GM12878 (cell line): Measurements from ENCODE around the gene DCTN2. TPM values are rescaled to one million over a fixed set of nuclear protein-coding genes. Genes with fewer than 3 reads are reported as not detected.
A peak's percentile ranks its signal among the peaks of the same experiment; 100 is the strongest.
"Not testable (repeated sequence)": the region's sequence is repeated elsewhere in the genome, so short reads cannot be mapped to it uniquely, and the experiment has no call there.

Experiments
- ATAC-seq: fragments of 200-7000 bp; cut with Tn5 transposase; 3 replicates; pipeline ENCODE4 v1.9.1; 2020; ENCODE audit warnings: mild to moderate bottlenecking, moderate library complexity
- BruUV-seq: library from RNA; stranded (reverse); fragments of 400-500 nt; replicated peaks from 2 replicates; lab custom pipeline; 2021; lab: Mats Ljungman, UMichigan
- CTCF ChIA-PET: fragments of 300-600 bp; sonication (Branson Sonifier 250); formaldehyde crosslinking; extraction: SDS; loops from one replicate; lab custom pipeline; 2021; ENCODE audit warnings: inconsistent platforms; lab: Yijun Ruan, JAX
- POLR2A ChIA-PET: fragments of 350-600 bp; formaldehyde crosslinking; extraction: SDS; loops from one replicate; lab custom pipeline; 2021; ENCODE audit warnings: inconsistent platforms; lab: Charles Lee
- RAD21 ChIA-PET: fragments of 300-600 bp; sonication (Branson Sonifier 250); formaldehyde crosslinking; loops from one replicate; lab custom pipeline; 2023; ENCODE audit warnings: antibody characterized with exemption; ENCODE audit not compliant: unreplicated experiment; lab: Charles Lee
- SMC1A ChIA-PET: fragments of 300-600 bp; sonication (Branson Sonifier 250); formaldehyde crosslinking; loops from one replicate; lab custom pipeline; 2023; ENCODE audit not compliant: unreplicated experiment, uncharacterized antibody; lab: Charles Lee
- DNase-seq: peaks from one replicate; pipeline ENCODE4 v3.0.0-alpha.2; 2011; ENCODE audit warnings: low read depth, low spot score
- FAIRE-seq: peaks from 3 replicates; lab custom pipeline; 2011; peaks lifted over from hg19 to GRCh38; lab: Jason Lieb, UNC
- H2AFZ ChIP-seq: 2 replicates; pipeline ENCODE4 v1.6.0; 2011; ENCODE audit warnings: low read depth, low read length, control low read depth; ENCODE audit not compliant: control insufficient read depth
- H3K27ac ChIP-seq: 2 replicates; pipeline ENCODE4 v1.5.1; 2011; ENCODE audit warnings: control low read depth; ENCODE audit not compliant: control insufficient read depth, insufficient read depth
- H3K27me3 ChIP-seq, 2 experiments: replicated peaks in 1 of 2; 2 replicates each; pipeline versions ENCODE4 v1.6.0 to v1.6.1; 2011; ENCODE audit warnings: low read length in 1 of 2; ENCODE audit not compliant: control insufficient read depth in 2 of 2, insufficient read depth in 2 of 2
- H3K36me3 ChIP-seq, 2 experiments: 2 replicates each; pipeline ENCODE4 v1.5.1; 2011; ENCODE audit warnings: low read length in 1 of 2; ENCODE audit not compliant: control insufficient read depth in 2 of 2, insufficient read depth in 2 of 2
- H3K4me1 ChIP-seq: 2 replicates; pipeline ENCODE4 v1.6.1; 2011; ENCODE audit warnings: mild to moderate bottlenecking, low read length, moderate library complexity, mixed read lengths; ENCODE audit not compliant: control insufficient read depth, insufficient read depth
- H3K4me2 ChIP-seq: 2 replicates; pipeline ENCODE4 v1.6.0; 2011; ENCODE audit warnings: control low read depth; ENCODE audit not compliant: control insufficient read depth, insufficient read depth
- H3K4me3 ChIP-seq: fragments of 200-600 bp; sonication (generic); 2 replicates; pipeline ENCODE4 v1.5.1; 2016
- H3K79me2 ChIP-seq: 2 replicates; pipeline ENCODE4 v1.6.0; 2011; ENCODE audit warnings: low read length; ENCODE audit not compliant: control insufficient read depth, insufficient read depth
- H3K9ac ChIP-seq: 2 replicates; pipeline ENCODE4 v1.8.0; 2011; ENCODE audit warnings: low read length, control low read depth, mixed read lengths; ENCODE audit not compliant: control insufficient read depth, insufficient read depth
- H3K9me3 ChIP-seq: replicated peaks from 3 replicates; pipeline ENCODE4 v1.5.1; 2011; ENCODE audit warnings: mild to moderate bottlenecking, low read length; ENCODE audit not compliant: control insufficient read depth, insufficient read depth
- H4K20me1 ChIP-seq: 2 replicates; pipeline ENCODE4 v1.6.0; 2011; ENCODE audit not compliant: control insufficient read depth, insufficient read depth
- ATF7 ChIP-seq: fragments of 450-650 bp; IDR thresholded peaks from 2 replicates; pipeline ENCODE4 v1.6.1; 2016; ENCODE audit warnings: low read depth, mild to moderate bottlenecking
- CEBPB ChIP-seq, 2 experiments: fragments of 150-350 bp in 1 of 2; IDR thresholded peaks; 2 replicates each; pipeline ENCODE4 v1.6.1; 2012 to 2014; ENCODE audit warnings: low read depth in 2 of 2, low read length in 2 of 2, borderline replicate concordance in 1 of 2, inconsistent platforms in 1 of 2
- EP300 ChIP-seq, 2 experiments: fragments of 150-350 bp in 1 of 2; IDR thresholded peaks; 2 replicates each; pipeline ENCODE4 v1.6.1; 2011 to 2012; ENCODE audit warnings: low read depth in 2 of 2, low read length in 2 of 2, borderline replicate concordance in 1 of 2, improper control_type of control experiment in 1 of 2, inconsistent platforms in 1 of 2; ENCODE audit not compliant: control insufficient read depth in 1 of 2
- HDAC6 ChIP-seq: fragments of 200-600 bp; sonication (generic); IDR thresholded peaks from one replicate; pipeline ENCODE4 v1.8.0; 2017; ENCODE audit warnings: antibody characterized with exemption; ENCODE audit not compliant: unreplicated experiment
- IKZF1 ChIP-seq: fragments of 450-650 bp; conservative IDR thresholded peaks from 2 replicates; pipeline ENCODE4 v1.6.1; 2017; ENCODE audit warnings: antibody characterized with exemption, mild to moderate bottlenecking
- IKZF2 ChIP-seq, 2 experiments: fragments of 450-650 bp; IDR thresholded peaks; 2 replicates each; pipeline ENCODE4 v1.6.1; 2017; ENCODE audit warnings: mild to moderate bottlenecking in 2 of 2, moderate library complexity in 2 of 2
- JUNB ChIP-seq: IDR thresholded peaks from 2 replicates; pipeline ENCODE4 v1.6.1; 2016; ENCODE audit warnings: antibody characterized with exemption, mild to moderate bottlenecking
- KAT2A ChIP-seq: conservative IDR thresholded peaks from 2 replicates; pipeline ENCODE4 v1.6.1; 2011; ENCODE audit warnings: low read depth, low read length; ENCODE audit not compliant: control insufficient read depth
- MEF2B ChIP-seq: fragments of 450-650 bp; IDR thresholded peaks from 2 replicates; pipeline ENCODE4 v1.6.1; 2018; ENCODE audit warnings: mild to moderate bottlenecking, moderate library complexity; ENCODE audit not compliant: partially characterized antibody, poor library complexity, severe bottlenecking
- MTA2 ChIP-seq: fragments of 450-650 bp; IDR thresholded peaks from 2 replicates; pipeline ENCODE4 v1.6.1; 2016; ENCODE audit warnings: low read depth, mild to moderate bottlenecking, moderate library complexity
- PAX8 ChIP-seq: fragments of 450-650 bp; IDR thresholded peaks from 2 replicates; pipeline ENCODE4 v1.6.1; 2017; ENCODE audit warnings: mild to moderate bottlenecking, moderate library complexity
- PKNOX1 ChIP-seq: fragments of 450-650 bp; IDR thresholded peaks from 2 replicates; pipeline ENCODE4 v1.6.1; 2016; ENCODE audit warnings: mild to moderate bottlenecking
- PML ChIP-seq: IDR thresholded peaks from 2 replicates; pipeline ENCODE4 v1.6.1; 2012; ENCODE audit warnings: low read length, inconsistent platforms
- POLR2AphosphoS5 ChIP-seq: IDR thresholded peaks from 2 replicates; pipeline ENCODE4 v1.6.1; 2011; ENCODE audit warnings: mild to moderate bottlenecking, low read length, inconsistent platforms
- POU2F2 ChIP-seq: IDR thresholded peaks from 3 replicates; pipeline ENCODE4 v1.6.1; 2011; ENCODE audit warnings: low read depth, mild to moderate bottlenecking, low read length, borderline replicate concordance
- RUNX3 ChIP-seq: IDR thresholded peaks from 2 replicates; pipeline ENCODE4 v1.6.1; 2012; ENCODE audit warnings: low read length, inconsistent platforms
- SRF ChIP-seq, 2 experiments: IDR thresholded peaks; 2 replicates each; pipeline ENCODE4 v1.6.1; 2011; ENCODE audit warnings: low read depth in 2 of 2, low read length in 2 of 2, mild to moderate bottlenecking in 1 of 2, moderate library complexity in 1 of 2
- TARDBP ChIP-seq: IDR thresholded peaks from 2 replicates; pipeline ENCODE4 v1.6.1; 2016; ENCODE audit warnings: borderline replicate concordance
- WGBS: methylation state at CpG from one replicate; pipeline ENCODE4 v1.1.6; 2016; ENCODE audit warnings: low lambda C conversion rate; ENCODE audit not compliant: insufficient replicate concordance, insufficient coverage; ENCODE audit errors: missing lambda C conversion rate; 5-methylcytosine and 5-hydroxymethylcytosine counted together
- in situ Hi-C: fragments of 300-500 bp; cut with MboI; formaldehyde crosslinking; loops from 9 replicates; pipeline ENCODE4 v1.14.3; 2018; ENCODE audit warnings: mixed read lengths
- intact Hi-C: fragments of 100-400 bp; cut with micrococcal nuclease; formaldehyde crosslinking; loops from one replicate; pipeline ENCODE4 v1.14.2; 2022; ENCODE audit not compliant: unreplicated experiment
- polyA plus RNA-seq, 11 experiments: library from polyadenylated mRNA; depleted of rRNA in 4 of 11; unstranded in 6 of 11; stranded (reverse) in 5 of 11; fragments of >200 nt; fragmentation: Nextera tagmentation in 4 of 11; fragmentation: Illumina TruSeq in 1 of 11; extraction: Ambion mirVana in 4 of 11; extraction: Trizol in 1 of 11; gene quantifications; 1 replicate in 1 of 11; 2 replicates in 10 of 11; pipeline versions ENCODE4 v1.2.1 to v1.2.3, GENCODE V29; 2011 to 2016; ENCODE audit warnings: inconsistent platforms in 2 of 11, missing spikeins in 2 of 11, low read depth in 1 of 11
- total RNA-seq, 4 experiments: library from RNA; depleted of rRNA in 3 of 4; stranded (reverse); fragments of >200 nt in 3 of 4; fragmentation: Illumina TruSeq in 1 of 4; extraction: Trizol in 1 of 4; gene quantifications; 2 replicates each; pipeline versions ENCODE4 v1.2.1 to v1.2.3, GENCODE V29; 2013 to 2021

Gene DCTN2
- total and polyA plus RNA-seq, 10 of the 15 experiments (the other 5 are each of a cell fraction or from before 2014, with no cell fraction given) = 32.3 to 171 (median 100) TPM

GRCh38 chr12:57496822-57497221 lies 50.2 kb downstream of the DCTN2 start:
- H3K79me2 ChIP-seq = no peaks in the 10 kb centered on the region
- ATAC-seq = peak; percentile 80
- H3K27me3 ChIP-seq = no peaks in the 10 kb centered on the region
- ChIA-PET CTCF (interaction anchor here (0.6 to 1.6 kb wide), 2 partner anchors 10 to 79 kb away, joined by 3 read pairs; no protein-coding TSS in a partner anchor), SMC1A (interaction anchor here (0.7 kb wide), 1 partner anchor 18 kb away, joined by 6 read pairs; no protein-coding TSS in a partner anchor), RAD21 (no interaction called here), POLR2A (interaction anchor here (0.6 to 1.7 kb wide), 3 partner anchors 19 to 93 kb away, joined by 3 to 4 read pairs (median 3); no protein-coding TSS in a partner anchor)
- H3K4me1 ChIP-seq = no peaks in the 10 kb centered on the region
- peaks cover 8 to 23% of the 10 kb centered on the region in 2 experiments for H3K36me3 ChIP-seq
- FAIRE-seq = no peak
- no peak overlapping the region for H3K4me3 ChIP-seq
- TF ChIP-seq POLR2AphosphoS5 (no peak), CEBPB (IDR thresholded peaks at IDR 0.05; ENCODE audit: borderline replicate concordance in 1 of 2, low read depth in 2 of 2, low read length in 2 of 2) (no peak), IKZF1 (peak; percentile 35; the same call in 1 of the 2 replicates), JUNB (0 out of 2 replicates have a peak, but pooled peaks have one; percentile 8), POU2F2 (no peak), RUNX3 (peak; percentile 33; the same call in 1 of the 2 replicates), HDAC6 (no peak), IKZF2 (IDR thresholded peaks at IDR 0.05) (peak; percentile 49 to 61; a peak in 2 of 4 replicates), ATF7 (peak; percentile 50; the same call in 1 of the 2 replicates), TARDBP (no peak), KAT2A (no peak), PML (0 out of 2 replicates have a peak, but pooled peaks have one; percentile 17), PKNOX1 (peak; percentile 46; the same call in 1 of the 2 replicates), MTA2 (peak; percentile 13; the same call in 1 of the 2 replicates), SRF (IDR thresholded peaks at IDR 0.05; ENCODE audit: low read depth in 2 of 2, low read length in 2 of 2) (no peak), MEF2B (peak; percentile 77), EP300 (IDR thresholded peaks at IDR 0.05; ENCODE audit: borderline replicate concordance in 1 of 2, control insufficient read depth in 1 of 2, low read depth in 2 of 2, low read length in 2 of 2) (peak in 1 of 2 experiments; percentile 43; a peak in 1 of 4 replicates), PAX8 (no peak)
- H4K20me1 ChIP-seq = no peaks in the 10 kb centered on the region
- no peak overlapping the region for H3K4me2 ChIP-seq
- DNase-seq = no peak
- H3K9me3 ChIP-seq = no peaks in the 10 kb centered on the region
- H3K9ac ChIP-seq = no peak overlapping the region
- BruUV-seq = no TSS peak
- H2AFZ ChIP-seq = no peak overlapping the region
- no peak overlapping the region for H3K27ac ChIP-seq
- intact Hi-C loops = no loop called here
- in situ Hi-C loops = no loop called here

- H3K36me3 ChIP-seq = peaks cover 6 to 20% of the 10 kb centered on the region in 2 experiments
- H3K4me1 ChIP-seq, H3K27ac ChIP-seq, SMC1A ChIA-PET, CTCF ChIA-PET, BruUV-seq, H4K20me1 ChIP-seq, H3K9ac ChIP-seq, H3K4me3 ChIP-seq, intact Hi-C loops, in situ Hi-C loops, H3K27me3 ChIP-seq, H2AFZ ChIP-seq, H3K9me3 ChIP-seq, FAIRE-seq, DNase-seq, RAD21 ChIA-PET, H3K4me2 ChIP-seq, POLR2A ChIA-PET, ATAC-seq, H3K79me2 ChIP-seq: not testable (repeated sequence)
- 99% methylated on average over 27 of the region's 48 CpGs for WGBS
Measured at GRCh38 chr12:57495051-57495701, 51.8 kb downstream of the DCTN2 start.
